ENCODE measurements around the gene MRGPRE. TPM values are rescaled to one million over a fixed set of nuclear protein-coding genes. Genes with fewer than 3 reads are reported as not detected.

MRGPRE gene
- total and polyA plus RNA-seq, 4 donors: 0.23 TPM; not detected in 3

GRCh38 chr11:3184732-3185347, 47.4 kb downstream of the MRGPRE start (continued):
- TF ChIP-seq SP1 (IDR thresholded peaks at IDR 0.05) (no peak), RXRA (IDR thresholded peaks at IDR 0.05) (no peak), HNF4A (conservative IDR thresholded peaks at IDR 0.05) (no peak), CTCF (IDR thresholded peaks at IDR 0.05; ENCODE audit: low read depth, low read length, missing input control) (no peak)

- no peak overlapping the region for H3K4me3 ChIP-seq (ENCODE audit: low read depth in 1 of 3, low read length in 3 of 3)
- no peaks in the 10 kb centered on the region for H3K36me3 ChIP-seq (ENCODE audit: control insufficient read depth in 4 of 4, insufficient read depth in 3 of 4, low read depth in 1 of 4, low read length in 3 of 4)
- no peak for DNase-seq (ENCODE audit: low spot score)
- TF ChIP-seq NR2F2 (IDR thresholded peaks at IDR 0.05) (no peak), HNF4A (conservative IDR thresholded peaks at IDR 0.05) (no peak), TAF1 (conservative IDR thresholded peaks at IDR 0.05) (no peak), ZBTB33 (IDR thresholded peaks at IDR 0.05) (no peak), MAX (IDR thresholded peaks at IDR 0.05) (no peak), FOXA1 (IDR thresholded peaks at IDR 0.05) (no peak), CTCF (IDR thresholded peaks at IDR 0.05; ENCODE audit: low read depth, low read length, missing input control) (no peak), GABPA (IDR thresholded peaks at IDR 0.05 in 1 of 2, conservative IDR thresholded peaks at IDR 0.05 in 1 of 2) (no peak), REST (IDR thresholded peaks at IDR 0.05) (no peak), RXRA (IDR thresholded peaks at IDR 0.05) (no peak), FOXA2 (IDR thresholded peaks at IDR 0.05) (no peak), JUND (IDR thresholded peaks at IDR 0.05) (no peak), YY1 (IDR thresholded peaks at IDR 0.05) (no peak), EGR1 (IDR thresholded peaks at IDR 0.05; ENCODE audit: low read depth in 2 of 2) (no peak), HNF4G (IDR thresholded peaks at IDR 0.05) (no peak), SP1 (IDR thresholded peaks at IDR 0.05) (no peak), RAD21 (IDR thresholded peaks at IDR 0.05) (no peak)
- H3K9me3 ChIP-seq (ENCODE audit: control insufficient read depth in 4 of 4, low read length in 3 of 4): peaks cover 0 to 2% (median 0%) of the 10 kb centered on the region in 4 donors
- no peaks in the 10 kb centered on the region for H3K27me3 ChIP-seq (ENCODE audit: control insufficient read depth in 4 of 4, insufficient read depth in 4 of 4, low read length in 3 of 4)
- no peak overlapping the region for H3K27ac ChIP-seq (ENCODE audit: low read depth in 1 of 2, low read length in 2 of 2)
- no peaks in the 10 kb centered on the region for H3K4me1 ChIP-seq (ENCODE audit: control insufficient read depth in 4 of 4, insufficient read depth in 4 of 4, low read length in 3 of 4)
- WGBS: 88% methylated on average over 6 of the region's 6 CpGs
- H3K9ac ChIP-seq (ENCODE audit: low read depth in 1 of 2, low read length in 2 of 2): no peak overlapping the region
These were observed 48.7 kb downstream of the MRGPRE start for GRCh38 chr11:3183523-3183922.
